ENCODE measurements around the gene AQR. TPM values are rescaled to one million over a fixed set of nuclear protein-coding genes. Genes with fewer than 3 reads are reported as not detected.

The AQR gene
- total and polyA plus RNA-seq, 10 of the 15 experiments (the other 5 are each of a cell fraction or from before 2014, with no cell fraction given) = 18.2 to 53.5 (median 32.6) TPM

- TF ChIP-seq YBX1 (IDR thresholded peaks at IDR 0.05) (no peak), USF1 (IDR thresholded peaks at IDR 0.05; ENCODE audit: borderline replicate concordance, extremely low read length, insufficient read depth, low read depth, low read length) (no peak), IRF5 (IDR thresholded peaks at IDR 0.05; ENCODE audit: borderline replicate concordance) (no peak), BCL3 (IDR thresholded peaks at IDR 0.05; ENCODE audit: borderline replicate concordance, insufficient read depth, low read depth, low read length, poor library complexity, severe bottlenecking) (no peak), MXI1 (IDR thresholded peaks at IDR 0.05; ENCODE audit: low read depth, low read length) (peak; percentile 83; the same call in 1 of the 2 replicates), NKRF (conservative IDR thresholded peaks at IDR 0.05) (0 out of 2 replicates have a peak, but pooled peaks have one; percentile 65), SUZ12 (IDR thresholded peaks at IDR 0.05; ENCODE audit: unreplicated experiment) (no peak), JUND (IDR thresholded peaks at IDR 0.05; ENCODE audit: low read depth, low read length) (no peak), CTCF (IDR thresholded peaks at IDR 0.05 in 2 of 3, conservative IDR thresholded peaks at IDR 0.05 in 1 of 3; ENCODE audit: control insufficient read depth in 2 of 3, extremely low read depth in 1 of 3, insufficient read depth in 1 of 3, low read depth in 3 of 3, low read length in 3 of 3) (peak; percentile 94 to 95 (median 95)), RELB (IDR thresholded peaks at IDR 0.05; ENCODE audit: low read depth) (peak; percentile 91), BCL11A (IDR thresholded peaks at IDR 0.05; ENCODE audit: low read depth, low read length) (no peak), MYC (IDR thresholded peaks at IDR 0.05; ENCODE audit: insufficient read depth, insufficient read length, insufficient replicate concordance, low read length, severe bottlenecking) (no peak), HSF1 (IDR thresholded peaks at IDR 0.05; ENCODE audit: low read depth, low read length) (0 out of 2 replicates have a peak, but pooled peaks have one; percentile 44), TAF1 (IDR thresholded peaks at IDR 0.05; ENCODE audit: borderline replicate concordance, low read depth, low read length) (peak; percentile 95), IRF4 (IDR thresholded peaks at IDR 0.05; ENCODE audit: low read depth, low read length) (peak; percentile 22; the same call in 1 of the 2 replicates), SRF (IDR thresholded peaks at IDR 0.05; ENCODE audit: low read depth in 2 of 2, low read length in 2 of 2) (peak in 1 of 2 experiments; percentile 89; a peak in 2 of 4 replicates)
Observed at GRCh38 chr15:34969340-34970097, at the start of gene AQR (continued).

Measured in GM12878 (cell line).